ENCODE measurements around the gene TTBK1. TPM values are rescaled to one million over a fixed set of nuclear protein-coding genes. Genes with fewer than 3 reads are reported as not detected.

The TTBK1 gene
- total RNA-seq, 2 experiments from 2014 or later, result 0.09 to 0.11 TPM

DNA sequence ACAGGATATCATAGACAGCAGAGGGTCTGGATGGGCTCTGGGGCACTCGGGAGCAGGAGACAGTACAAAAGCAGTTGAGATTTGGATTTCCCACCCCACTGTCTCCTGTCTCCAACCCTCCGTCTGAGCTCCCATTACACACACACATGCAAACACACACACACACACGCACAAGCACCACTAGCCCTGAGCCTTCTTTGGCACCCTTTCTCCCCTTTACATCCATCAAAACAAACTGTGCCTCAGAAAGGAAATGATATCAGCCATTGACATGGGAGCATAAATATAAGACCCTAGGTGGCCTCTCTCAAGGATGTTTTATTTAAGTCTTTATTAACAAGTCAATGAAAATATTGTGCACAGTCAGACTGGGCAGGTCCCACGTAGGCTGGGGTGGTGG is 17.5 kb downstream of the TTBK1 start:
- Mint-ChIP-seq H3K4me1 (ENCODE audit: low read depth) (peaks cover 7% of the 10 kb centered on the region), H3K36me3 (ENCODE audit: low read depth) (no peaks in the 10 kb centered on the region), H3K4me3 (no peak overlapping the region), H3K27ac (no peak overlapping the region), H3K9me3 (no peaks in the 10 kb centered on the region), H3K27me3 (peaks cover 3% of the 10 kb centered on the region)
- ATAC-seq, result no peak
- ChIA-PET CTCF (interaction anchor here (4.3 kb wide), 2 partner anchors 137 to 246 kb away, joined by 20 read pairs; no protein-coding TSS in a partner anchor), POLR2A (no interaction called here)
- TF ChIP-seq, protein P1, sequence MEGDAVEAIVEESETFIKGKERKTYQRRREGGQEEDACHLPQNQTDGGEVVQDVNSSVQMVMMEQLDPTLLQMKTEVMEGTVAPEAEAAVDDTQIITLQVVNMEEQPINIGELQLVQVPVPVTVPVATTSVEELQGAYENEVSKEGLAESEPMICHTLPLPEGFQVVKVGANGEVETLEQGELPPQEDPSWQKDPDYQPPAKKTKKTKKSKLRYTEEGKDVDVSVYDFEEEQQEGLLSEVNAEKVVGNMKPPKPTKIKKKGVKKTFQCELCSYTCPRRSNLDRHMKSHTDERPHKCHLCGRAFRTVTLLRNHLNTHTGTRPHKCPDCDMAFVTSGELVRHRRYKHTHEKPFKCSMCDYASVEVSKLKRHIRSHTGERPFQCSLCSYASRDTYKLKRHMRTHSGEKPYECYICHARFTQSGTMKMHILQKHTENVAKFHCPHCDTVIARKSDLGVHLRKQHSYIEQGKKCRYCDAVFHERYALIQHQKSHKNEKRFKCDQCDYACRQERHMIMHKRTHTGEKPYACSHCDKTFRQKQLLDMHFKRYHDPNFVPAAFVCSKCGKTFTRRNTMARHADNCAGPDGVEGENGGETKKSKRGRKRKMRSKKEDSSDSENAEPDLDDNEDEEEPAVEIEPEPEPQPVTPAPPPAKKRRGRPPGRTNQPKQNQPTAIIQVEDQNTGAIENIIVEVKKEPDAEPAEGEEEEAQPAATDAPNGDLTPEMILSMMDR (IDR thresholded peaks at IDR 0.05), result no peak
- intact Hi-C loops (cut with micrococcal nuclease), result no loop called here
- DNase-seq, result no peak

DNA sequence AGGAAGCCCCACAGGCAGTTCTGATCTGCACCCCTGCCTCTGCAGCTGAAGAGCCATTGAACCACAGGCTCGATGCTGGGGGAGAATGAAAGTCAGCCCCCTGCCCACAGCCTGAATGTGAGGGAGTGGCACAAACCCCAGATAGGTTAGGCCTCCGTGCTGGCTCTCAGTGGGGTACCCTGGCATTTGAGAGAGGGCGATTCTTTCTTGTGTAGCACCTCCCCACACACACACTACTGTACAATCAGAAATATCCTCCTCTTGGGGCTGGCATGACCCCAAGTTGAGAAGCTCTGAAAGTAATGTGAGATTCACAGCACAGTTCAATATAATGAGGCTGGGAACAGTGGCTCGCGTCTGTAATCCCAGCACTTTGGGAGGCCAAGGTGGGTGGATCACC is 17.9 kb downstream of the TTBK1 start:
- POLR2A ChIA-PET, result no interaction called here
- H3K27me3 Mint-ChIP-seq, result peaks cover 2% of the 10 kb centered on the region
- CTCF ChIA-PET, result interaction anchor here (4.3 kb wide), 2 partner anchors 137 to 246 kb away, joined by 20 read pairs; no protein-coding TSS in a partner anchor
- H3K4me3 Mint-ChIP-seq, result no peak overlapping the region
- DNase-seq (no peak), ATAC-seq (no peak)
- no peaks in the 10 kb centered on the region for H3K36me3 Mint-ChIP-seq (ENCODE audit: low read depth)
- H3K9me3 Mint-ChIP-seq, result no peaks in the 10 kb centered on the region
- H3K27ac Mint-ChIP-seq, result no peak overlapping the region
- intact Hi-C loops (cut with micrococcal nuclease), result no loop called here
- H3K4me1 Mint-ChIP-seq (ENCODE audit: low read depth), result peaks cover 7% of the 10 kb centered on the region
- TF ChIP-seq, protein P1 (IDR thresholded peaks at IDR 0.05), result no peak

DNA sequence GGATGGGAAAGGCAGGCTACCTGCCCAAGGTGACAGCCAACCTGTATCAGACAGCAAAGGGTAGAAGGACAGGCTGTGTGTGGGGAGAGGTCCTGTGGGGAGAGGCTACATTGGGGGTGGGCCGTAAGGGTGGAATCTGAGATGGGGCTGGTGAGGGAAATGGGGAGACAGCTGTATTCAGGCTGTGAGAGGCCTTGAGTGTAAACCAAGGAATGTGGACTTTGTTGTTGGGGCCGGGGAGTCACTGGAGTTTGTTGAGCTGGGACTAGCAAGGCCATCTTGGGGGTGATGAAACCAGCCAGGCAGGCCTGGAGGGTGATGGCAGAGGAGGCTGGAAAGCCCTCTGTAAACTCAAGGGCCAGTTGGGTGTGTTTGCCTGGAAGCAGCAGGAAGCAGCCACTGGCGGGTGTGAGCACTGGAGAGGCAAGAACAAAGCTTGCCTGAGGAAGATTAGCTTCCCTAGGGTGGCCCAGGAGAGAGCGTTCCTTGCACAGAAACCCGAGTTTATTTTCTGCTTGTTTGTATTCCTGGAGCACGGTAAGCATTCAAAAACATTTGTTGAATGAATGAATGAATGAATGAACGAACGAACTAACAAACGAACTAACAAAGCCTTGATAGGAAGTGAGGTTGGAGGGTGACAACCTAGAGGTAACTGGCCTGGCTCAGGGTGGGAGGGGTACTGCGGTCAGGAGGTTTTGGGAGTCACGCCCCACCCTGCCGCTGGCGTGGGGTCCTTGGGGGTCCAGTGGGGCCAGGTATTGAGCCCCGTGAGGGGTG is 18.9 kb downstream of the TTBK1 start:
- POLR2A ChIA-PET, result interaction anchor here (0.6 kb wide), 1 partner anchor 9 kb away, joined by 3 read pairs; no protein-coding TSS in a partner anchor
- TF ChIP-seq, protein P1 (IDR thresholded peaks at IDR 0.05), result no peak
- H3K9me3 Mint-ChIP-seq, result no peaks in the 10 kb centered on the region
- intact Hi-C loops (cut with micrococcal nuclease), result loop anchor here (2.0 kb wide), 1 partner anchor 137 kb away; no protein-coding TSS in a partner anchor
- H3K27me3 Mint-ChIP-seq, result peaks cover 2% of the 10 kb centered on the region
- H3K27ac Mint-ChIP-seq, result no peak overlapping the region
- DNase-seq (no peak), ATAC-seq (no peak)
- H3K4me1 Mint-ChIP-seq (ENCODE audit: low read depth), result peaks cover 5% of the 10 kb centered on the region
- H3K36me3 Mint-ChIP-seq (ENCODE audit: low read depth), result no peaks in the 10 kb centered on the region
- CTCF ChIA-PET, result interaction anchor here (0.6 to 4.3 kb wide), 8 partner anchors 9 to 245 kb away, joined by 3 to 20 read pairs (median 4); no protein-coding TSS in a partner anchor
- H3K4me3 Mint-ChIP-seq, result no peak overlapping the region

DNA sequence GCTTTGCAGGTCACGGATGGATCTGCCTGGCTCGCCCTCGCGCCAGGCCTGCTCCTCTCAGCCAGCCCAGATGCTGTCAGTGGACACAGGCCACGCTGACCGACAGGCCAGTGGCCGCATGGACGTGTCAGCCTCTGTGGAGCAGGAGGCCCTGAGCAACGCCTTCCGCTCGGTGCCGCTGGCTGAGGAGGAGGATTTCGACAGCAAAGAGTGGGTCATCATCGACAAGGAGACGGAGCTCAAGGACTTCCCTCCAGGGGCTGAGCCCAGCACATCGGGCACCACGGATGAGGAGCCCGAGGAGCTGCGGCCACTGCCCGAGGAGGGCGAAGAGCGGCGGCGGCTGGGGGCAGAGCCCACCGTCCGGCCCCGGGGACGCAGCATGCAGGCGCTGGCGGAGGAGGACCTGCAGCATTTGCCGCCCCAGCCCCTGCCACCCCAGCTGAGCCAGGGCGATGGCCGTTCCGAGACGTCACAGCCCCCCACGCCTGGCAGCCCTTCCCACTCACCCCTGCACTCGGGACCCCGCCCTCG is 19.6 kb downstream of the TTBK1 start:
- H3K36me3 Mint-ChIP-seq (ENCODE audit: low read depth), result no peaks in the 10 kb centered on the region
- H3K27ac Mint-ChIP-seq, result no peak overlapping the region
- TF ChIP-seq, protein P1 (IDR thresholded peaks at IDR 0.05), result no peak
- no peaks in the 10 kb centered on the region for H3K4me1 Mint-ChIP-seq (ENCODE audit: low read depth)
- intact Hi-C loops (cut with micrococcal nuclease), result loop anchor here (2.0 kb wide), 1 partner anchor 136 kb away; no protein-coding TSS in a partner anchor
- ATAC-seq, result no peak
- H3K27me3 Mint-ChIP-seq, result peaks cover 2% of the 10 kb centered on the region
- ChIA-PET POLR2A (no interaction called here), CTCF (interaction anchor here (0.6 to 4.3 kb wide), 9 partner anchors 10 to 244 kb away, joined by 3 to 20 read pairs (median 4); partner anchors contain the start of gene CRIP3)
- DNase-seq, result no peak
- H3K9me3 Mint-ChIP-seq, result no peaks in the 10 kb centered on the region
- H3K4me3 Mint-ChIP-seq, result no peak overlapping the region

Data from activated CD8-positive, alpha-beta T cell treated with anti-CD3 and anti-CD28 coated beads for 36 hours (primary cell).